ENCODE measurements around the gene SLC25A44.

GRCh38 chr1:156177919-156178654 is 15.8 kb upstream of the SLC25A44 start:
- TF ChIP-seq CTCF (IDR thresholded peaks at IDR 0.05; ENCODE audit: insufficient read depth, low read depth, low read length) (no peak), EZH2 (IDR thresholded peaks at IDR 0.05; ENCODE audit: insufficient read depth, low read length) (no peak)

All from astrocyte (in vitro differentiated cells and primary cell).